Fibroblast of the aortic adventitia (primary cell): ENCODE measurements around the gene ITGB2. TPM values are rescaled to one million over a fixed set of nuclear protein-coding genes. Genes with fewer than 3 reads are reported as not detected.

Experiments
- DNase-seq: peaks from one replicate; pipeline ENCODE4 v3.0.0-alpha.2; 2010; ENCODE audit warnings: low read depth
- H3K4me3 ChIP-seq: 2 replicates; pipeline ENCODE4 v1.5.1; 2011; ENCODE audit warnings: low read depth, mild to moderate bottlenecking, control low read depth, low read length, moderate library complexity
- CTCF ChIP-seq: IDR thresholded peaks from 2 replicates; pipeline ENCODE4 v1.5.1; 2011; ENCODE audit warnings: mild to moderate bottlenecking, low read length, control low read depth, inconsistent platforms; ENCODE audit not compliant: insufficient read depth
- total RNA-seq: library from RNA; depleted of rRNA; stranded (reverse); fragments of >200 nt; gene quantifications from 2 replicates; pipeline ENCODE4 v1.2.3, GENCODE V29; 2012; ENCODE audit warnings: low replicate concordance

Gene ITGB2
- total RNA-seq, 1 donor = 0.09 TPM

- no peak for DNase-seq
- no peak overlapping the region for H3K4me3 ChIP-seq
- TF ChIP-seq CTCF = no peak
Measured at GRCh38 chr21:44867999-44868700, 52.5 kb downstream of the ITGB2 start.

DNA sequence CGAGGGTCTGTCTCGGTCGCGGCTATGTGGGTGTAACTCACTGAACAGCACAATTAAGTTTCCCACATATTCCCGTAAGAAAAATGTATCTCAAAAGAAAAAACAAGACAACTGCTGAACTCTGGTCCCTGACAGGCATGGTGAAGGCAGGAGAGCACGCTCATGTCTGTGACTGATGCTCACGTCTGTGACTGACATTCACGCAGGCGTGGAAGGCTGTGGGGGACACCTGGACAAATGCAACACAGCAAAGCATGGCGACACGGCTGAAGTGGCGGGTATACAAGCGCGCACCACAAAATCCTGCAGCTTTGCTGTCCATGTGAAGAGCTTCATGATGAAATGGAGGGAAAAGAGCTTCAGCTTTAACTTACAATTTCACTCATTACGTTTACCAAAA is 53.2 kb downstream of the ITGB2 start:
- no peak for DNase-seq
- no peak for TF ChIP-seq CTCF

DNA sequence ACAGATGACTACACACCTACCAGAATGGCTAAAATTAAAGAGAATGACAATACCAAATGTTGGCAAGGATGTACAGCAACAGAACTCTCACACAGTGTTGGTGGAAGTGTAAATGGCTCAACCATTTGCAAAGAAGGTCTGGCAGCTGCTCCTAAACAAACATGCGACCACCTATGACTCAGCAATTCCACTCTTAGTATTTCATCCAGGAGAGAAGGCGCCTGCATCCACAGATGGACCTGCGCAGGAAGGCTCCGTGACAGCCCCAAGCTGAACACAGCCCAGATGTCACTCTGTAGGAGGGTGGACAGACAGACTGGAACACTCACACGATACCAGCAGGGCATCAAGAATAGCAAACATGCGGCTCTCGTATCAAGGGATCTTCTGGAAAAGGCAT is 53.9 kb downstream of the ITGB2 start:
- peak; percentile 51 for DNase-seq
- no peak overlapping the region for H3K4me3 ChIP-seq
- TF ChIP-seq CTCF = no peak

More for the DNA sequence above, 53.2 kb downstream of the ITGB2 start:
- H3K4me3 ChIP-seq = no peak overlapping the region

DNA sequence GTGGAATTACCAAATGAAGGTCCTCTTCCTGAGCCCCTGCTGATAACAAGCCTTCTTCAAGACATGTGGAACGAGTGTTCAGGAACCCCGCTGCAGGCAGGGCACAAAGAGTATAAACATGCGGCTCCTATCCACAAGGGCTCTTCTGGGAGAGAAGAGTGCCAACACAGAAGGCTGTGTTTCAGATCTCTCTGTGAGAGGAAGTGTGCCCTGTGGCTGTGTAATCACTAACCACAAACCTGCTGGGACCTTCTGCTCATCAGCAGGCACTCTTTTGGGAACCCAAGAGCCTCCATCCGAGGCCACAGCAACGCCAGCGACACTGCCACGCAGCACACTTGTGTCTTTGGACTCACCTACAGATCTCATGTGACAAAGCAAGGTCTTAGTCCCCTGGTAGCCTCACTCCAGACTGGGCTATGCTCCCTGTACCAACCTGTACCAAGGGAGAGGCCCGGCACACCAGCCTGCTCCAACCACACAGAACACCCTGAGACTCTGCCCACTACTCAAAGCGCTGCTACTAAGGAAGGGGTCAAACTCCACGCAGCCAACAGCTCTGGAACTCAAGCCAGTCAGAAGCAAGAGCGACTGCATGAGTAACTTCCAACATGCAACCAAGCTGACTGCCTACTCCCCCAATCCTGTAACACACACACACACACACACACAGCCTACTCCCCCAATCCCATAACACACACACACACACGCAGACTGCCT is 55.0 kb downstream of the ITGB2 start:
- H3K4me3 ChIP-seq = no peak overlapping the region
- TF ChIP-seq CTCF = no peak
- no peak for DNase-seq

GRCh38 chr21:44862869-44863685 is 57.6 kb downstream of the ITGB2 start:
- TF ChIP-seq CTCF = no peak
- no peak overlapping the region for H3K4me3 ChIP-seq
- no peak for DNase-seq

DNA sequence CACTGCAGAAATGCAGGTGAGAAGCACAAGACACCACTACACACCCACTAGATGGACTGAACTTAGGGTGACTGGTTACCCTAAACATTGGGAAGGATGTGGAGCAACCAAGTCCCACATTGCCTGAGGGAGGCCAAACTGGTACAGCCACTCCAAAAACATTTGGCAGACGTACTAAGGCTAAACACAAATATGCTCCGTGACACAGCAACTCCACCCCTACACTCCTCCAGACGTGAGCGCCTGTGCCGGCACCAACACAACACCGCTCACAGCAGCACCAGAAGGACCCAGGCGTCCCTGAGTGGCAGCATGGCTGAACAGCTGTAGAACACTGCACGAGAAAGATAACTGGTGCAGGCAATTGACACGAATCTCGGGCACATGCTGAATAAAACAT is 61.9 kb downstream of the ITGB2 start:
- H3K4me3 ChIP-seq = no peak overlapping the region
- no peak for DNase-seq
- TF ChIP-seq CTCF = no peak
